ENCODE results near the gene SLC2A10. TPM values are rescaled to one million over a fixed set of nuclear protein-coding genes. Genes with fewer than 3 reads are reported as not detected.
A peak's percentile ranks its signal among the peaks of the same experiment; 100 is the strongest.

Gene SLC2A10
- total RNA-seq, 1 donor from 2014 or later, result 6.5 TPM

GRCh38 chr20:46682063-46682821 is 27.2 kb upstream of the SLC2A10 start:
- no peak for DNase-seq (ENCODE audit: low read depth, low spot score)

DNA sequence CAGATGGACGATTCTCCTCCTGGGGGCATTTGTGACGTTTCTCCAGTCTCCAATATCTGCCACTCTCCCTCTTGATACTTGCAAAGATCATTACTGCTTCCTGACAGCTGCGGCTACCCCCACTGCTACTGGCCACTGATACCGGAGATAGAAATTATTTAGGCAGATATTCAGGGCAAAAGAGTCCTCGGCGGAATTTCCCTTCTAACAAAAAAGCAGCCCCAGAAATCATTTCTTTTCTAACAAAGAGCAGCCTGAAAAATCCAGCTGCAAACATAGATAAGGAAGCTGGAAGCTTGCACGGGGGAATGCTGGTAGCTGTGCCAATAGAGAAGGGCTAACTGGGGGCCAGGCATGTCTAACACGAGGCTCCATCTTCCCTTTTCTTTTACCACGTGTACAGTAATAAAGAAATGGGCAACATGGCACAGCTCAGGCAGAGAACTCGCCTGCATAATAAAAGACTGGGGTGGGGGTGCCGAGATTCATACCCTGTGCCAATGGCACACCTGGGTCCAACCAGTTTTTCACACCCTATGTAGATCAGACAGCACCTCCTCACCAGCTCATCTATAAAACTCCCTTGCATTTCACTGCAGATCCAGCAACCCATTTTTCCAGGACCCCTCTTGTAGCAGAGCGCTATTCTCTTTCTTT is 26.3 kb upstream of the SLC2A10 start:
- DNase-seq (ENCODE audit: low read depth, low spot score), result no peak

GRCh38 chr20:46683668-46683938 is 25.8 kb upstream of the SLC2A10 start:
- no peak for DNase-seq (ENCODE audit: low read depth, low spot score)

- DNase-seq (ENCODE audit: low read depth, low spot score), result no peak
Observed at GRCh38 chr20:46683939-46684750, 25.3 kb upstream of the SLC2A10 start.

- DNase-seq (ENCODE audit: low read depth, low spot score), result no peak
Observed at GRCh38 chr20:46688151-46689081, 21.0 kb upstream of the SLC2A10 start.

- peak; percentile 99 for DNase-seq (ENCODE audit: low read depth, low spot score)
Observed at GRCh38 chr20:46689082-46689753, 20.2 kb upstream of the SLC2A10 start, which contains the start of gene TP53RK. Gene TP53RK (minus strand): TSS chr20:46689444. CDS start chr20:46689414, 30 bp downstream.

GRCh38 chr20:46689754-46690085 is 19.7 kb upstream of the SLC2A10 start:
- no peak for DNase-seq (ENCODE audit: low read depth, low spot score)

DNA sequence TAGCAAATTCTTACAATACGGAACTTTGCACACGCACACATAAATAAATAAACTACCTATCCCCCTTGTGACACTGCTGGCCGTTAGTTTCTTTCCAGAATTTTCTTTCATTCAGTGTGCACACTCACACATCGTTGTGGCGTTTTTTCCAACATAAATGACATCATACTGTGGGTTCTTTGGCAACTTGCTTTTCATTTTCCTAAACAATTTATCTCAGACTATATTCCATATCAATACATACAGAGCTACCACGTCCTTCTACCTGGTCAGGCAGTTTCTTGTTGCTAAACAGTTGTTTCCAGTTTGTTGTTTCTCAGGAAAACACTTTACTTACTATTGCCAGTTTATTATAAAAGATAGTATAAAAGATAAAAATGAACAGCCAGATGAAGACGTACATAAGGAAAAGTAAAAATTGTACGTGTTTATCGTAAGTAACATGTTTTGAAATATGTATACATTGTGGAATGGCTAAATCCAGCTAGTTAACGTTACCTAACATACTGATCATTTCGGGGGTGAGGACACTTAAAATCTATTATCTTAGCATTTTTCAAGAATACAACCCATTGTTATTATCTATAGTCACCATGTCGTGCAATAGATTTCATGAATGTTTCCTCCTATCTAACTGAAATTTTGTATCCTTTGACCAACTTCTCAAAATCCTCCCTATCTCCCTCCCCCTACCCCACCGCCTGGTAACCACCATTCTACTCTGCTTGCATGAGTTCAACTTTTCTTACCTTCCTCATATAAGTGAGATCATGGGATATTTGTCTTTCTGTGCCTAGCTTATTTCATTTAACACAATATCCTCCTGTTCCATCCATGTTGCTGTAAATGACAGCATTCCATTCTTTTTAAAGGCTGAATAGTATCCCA is 19.0 kb upstream of the SLC2A10 start:
- no peak for DNase-seq (ENCODE audit: low read depth, low spot score)

GRCh38 chr20:46691196-46691595 is 18.3 kb upstream of the SLC2A10 start:
- no peak for DNase-seq (ENCODE audit: low read depth, low spot score)

GRCh38 chr20:46694484-46694883 is 15.0 kb upstream of the SLC2A10 start:
- no peak for DNase-seq (ENCODE audit: low read depth, low spot score)

- no peak for DNase-seq (ENCODE audit: low read depth, low spot score)
Observed at GRCh38 chr20:46695892-46696291, 13.6 kb upstream of the SLC2A10 start.

DNA sequence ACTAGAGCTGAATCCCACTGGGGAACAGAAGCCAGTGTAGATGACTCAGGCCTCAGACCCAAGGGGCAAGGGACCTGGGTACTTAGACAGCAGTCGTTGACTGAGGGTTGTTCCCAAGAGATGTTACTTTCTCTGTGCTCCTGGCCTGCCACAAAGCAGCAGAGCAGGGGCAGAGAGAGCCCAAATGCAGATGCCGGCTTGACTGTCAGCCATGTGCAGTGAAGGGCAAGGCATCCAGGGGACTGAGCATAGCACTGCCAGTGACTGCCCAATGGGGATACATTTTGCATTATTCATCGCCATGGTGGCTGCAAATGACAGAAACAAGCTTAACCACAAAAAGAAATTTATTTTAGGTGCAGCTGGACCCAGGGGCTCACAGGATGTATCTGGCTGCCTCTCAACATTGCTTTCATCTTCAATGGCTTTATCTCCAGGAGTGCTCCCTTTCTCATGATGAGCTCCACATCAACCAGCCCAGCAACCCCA is 12.6 kb upstream of the SLC2A10 start:
- DNase-seq (ENCODE audit: low read depth, low spot score), result no peak

DNA sequence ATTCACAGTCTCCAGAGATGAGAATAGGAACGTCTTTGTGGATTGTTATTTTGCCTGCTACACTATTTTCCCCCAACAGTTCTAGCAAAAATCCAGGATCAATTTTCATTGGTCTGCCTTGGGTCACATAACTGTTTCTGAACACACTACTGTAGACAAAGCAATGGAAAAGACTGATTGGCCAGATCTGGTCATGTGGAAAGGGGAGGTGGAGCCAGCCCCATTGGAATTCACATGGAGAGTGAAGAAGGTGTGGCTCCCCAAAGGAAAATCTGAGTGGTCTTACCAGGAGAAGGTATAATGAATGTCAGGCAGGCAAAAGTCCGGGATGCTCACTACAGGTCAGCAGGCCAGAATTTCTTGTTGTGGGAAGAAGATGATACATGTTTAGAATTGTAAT is 10.7 kb upstream of the SLC2A10 start:
- no peak for DNase-seq (ENCODE audit: low read depth, low spot score)

GRCh38 chr20:46699651-46700359 is 9.6 kb upstream of the SLC2A10 start:
- no peak for DNase-seq (ENCODE audit: low read depth, low spot score)

- no peak for DNase-seq (ENCODE audit: low read depth, low spot score)
Observed at GRCh38 chr20:46700481-46700880, 9.0 kb upstream of the SLC2A10 start.

DNA sequence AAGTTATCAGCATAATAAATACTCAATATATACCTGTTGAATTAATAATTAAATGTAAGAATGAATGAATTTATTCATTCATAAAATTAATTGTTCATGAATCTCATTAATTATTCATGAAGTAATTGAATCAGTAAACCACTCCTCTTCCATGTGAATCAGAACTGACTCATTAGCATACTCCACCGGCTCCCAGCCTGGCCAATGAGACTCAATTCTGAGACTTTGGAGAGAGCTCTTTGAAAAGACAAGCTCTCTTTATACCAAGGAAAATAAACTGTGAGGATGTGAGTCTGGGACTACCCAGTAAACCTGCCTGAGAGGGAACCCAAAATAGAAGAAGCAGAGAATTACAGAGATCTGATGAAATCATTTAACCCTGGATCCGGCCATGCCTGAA is 8.4 kb upstream of the SLC2A10 start:
- no peak for DNase-seq (ENCODE audit: low read depth, low spot score)

DNA sequence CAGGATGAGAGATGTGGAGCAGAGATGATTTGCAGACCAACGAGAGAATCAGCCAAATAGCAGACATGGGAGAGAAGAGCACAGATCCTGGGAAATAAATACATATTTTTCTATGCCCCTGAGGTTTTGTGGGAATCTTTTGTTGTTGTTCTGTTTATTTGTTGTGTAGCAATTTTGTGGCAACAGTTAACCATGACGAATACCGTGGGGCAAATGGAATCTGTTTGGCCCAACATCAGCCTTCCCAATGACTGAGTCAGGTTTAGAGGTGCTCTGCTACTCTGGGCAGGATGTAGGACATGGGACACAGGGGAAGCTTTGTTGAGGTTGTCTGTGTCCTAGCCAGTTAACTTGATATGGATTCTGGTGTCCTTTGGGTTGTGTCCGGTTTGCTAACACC is 7.9 kb upstream of the SLC2A10 start:
- DNase-seq (ENCODE audit: low read depth, low spot score), result no peak

DNA sequence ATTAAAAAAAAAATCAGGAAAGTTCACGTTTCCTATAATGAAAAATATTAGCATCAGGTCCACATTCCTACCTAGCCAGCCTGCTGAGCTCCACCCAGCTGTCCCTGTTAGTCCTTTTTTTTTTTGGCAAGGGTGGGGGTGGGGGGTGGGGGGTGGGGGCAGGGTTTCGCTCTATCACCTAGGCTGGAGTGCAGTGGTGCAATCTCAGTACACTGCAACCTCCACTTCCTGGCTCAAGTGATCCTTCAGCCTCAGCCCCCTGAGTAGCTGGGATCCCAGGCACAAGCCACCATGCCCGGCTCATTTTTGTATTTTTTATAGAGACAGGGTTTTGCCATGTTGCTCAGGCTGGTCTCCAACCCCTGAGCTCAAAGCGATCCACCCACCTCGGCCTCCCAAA is 7.5 kb upstream of the SLC2A10 start:
- DNase-seq (ENCODE audit: low read depth, low spot score), result no peak

All from pulmonary artery endothelial cell (primary cell).